ENCODE results near the gene MBNL2.

MBNL2 gene

DNA sequence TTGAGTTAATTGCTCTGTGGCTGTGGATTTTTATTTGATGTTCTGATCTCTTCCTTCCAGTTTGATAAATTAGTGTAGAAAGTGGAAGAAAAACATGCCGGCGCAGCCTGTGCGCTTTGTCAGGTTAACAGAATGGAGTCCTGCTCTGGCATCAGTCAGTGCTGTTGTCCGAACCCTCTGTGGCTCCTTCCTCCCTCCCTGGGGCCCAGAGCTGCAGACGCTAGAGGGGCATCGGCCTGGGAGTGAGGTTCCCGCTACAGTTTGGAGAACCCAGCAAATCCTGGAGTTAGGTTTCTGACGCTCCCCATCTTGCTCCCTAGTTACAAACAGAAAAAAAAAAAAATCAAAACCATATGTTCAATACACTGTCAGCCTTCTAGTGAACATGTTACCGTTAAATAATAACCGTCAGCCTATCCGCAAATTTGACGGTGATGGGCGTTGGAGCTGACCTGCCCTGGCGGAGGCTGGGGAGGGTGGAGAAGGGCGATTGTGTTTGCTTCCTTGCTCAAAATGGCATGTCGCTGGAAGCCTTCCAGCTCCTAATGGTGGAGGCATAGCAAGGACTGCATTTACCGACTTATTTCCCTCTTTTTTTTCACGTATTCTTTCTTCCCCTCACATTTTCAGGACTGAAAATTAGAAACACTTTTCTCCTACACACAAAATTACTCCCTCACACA is 13.6 kb downstream of the MBNL2 start:
- no peak for DNase-seq

DNA sequence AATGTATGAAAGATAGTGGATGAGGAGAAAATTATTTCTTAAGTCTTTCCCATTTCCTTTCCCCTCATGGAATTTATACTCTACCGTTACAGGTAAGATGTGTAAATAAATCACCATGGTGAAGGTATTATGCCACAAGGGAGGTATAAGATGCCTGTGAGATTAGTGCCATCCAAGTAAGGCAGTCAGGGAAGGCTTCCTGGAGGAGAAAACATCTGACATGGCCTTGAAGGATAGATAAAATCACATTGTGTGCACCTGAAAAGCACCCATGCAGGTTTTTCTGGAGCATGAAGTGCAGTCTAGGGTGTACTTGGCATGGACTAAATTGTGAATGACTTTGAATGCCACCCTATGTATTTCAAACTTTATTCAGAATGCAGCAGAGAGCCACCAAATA is 15.3 kb downstream of the MBNL2 start:
- no peak for DNase-seq

DNA sequence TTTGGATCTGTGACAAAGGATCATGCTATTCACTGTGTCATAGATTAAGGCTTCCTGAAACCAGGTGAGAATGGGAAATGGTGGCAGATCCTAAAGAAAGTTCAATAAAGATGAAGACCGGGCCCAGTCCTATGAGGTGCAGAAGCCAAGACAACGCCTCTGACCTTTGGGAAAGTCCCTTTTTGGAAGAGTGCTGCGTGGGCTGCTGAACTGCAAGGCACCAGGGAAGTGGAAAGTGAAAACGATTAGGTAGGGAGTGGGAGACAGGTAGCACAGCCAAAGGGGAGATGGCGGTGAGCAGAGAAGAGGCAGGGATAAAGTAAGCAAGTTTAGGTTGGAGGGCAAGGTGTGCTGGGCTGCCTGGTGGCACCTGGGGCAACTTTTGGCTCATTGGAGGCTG is 16.3 kb downstream of the MBNL2 start:
- no peak for DNase-seq

DNA sequence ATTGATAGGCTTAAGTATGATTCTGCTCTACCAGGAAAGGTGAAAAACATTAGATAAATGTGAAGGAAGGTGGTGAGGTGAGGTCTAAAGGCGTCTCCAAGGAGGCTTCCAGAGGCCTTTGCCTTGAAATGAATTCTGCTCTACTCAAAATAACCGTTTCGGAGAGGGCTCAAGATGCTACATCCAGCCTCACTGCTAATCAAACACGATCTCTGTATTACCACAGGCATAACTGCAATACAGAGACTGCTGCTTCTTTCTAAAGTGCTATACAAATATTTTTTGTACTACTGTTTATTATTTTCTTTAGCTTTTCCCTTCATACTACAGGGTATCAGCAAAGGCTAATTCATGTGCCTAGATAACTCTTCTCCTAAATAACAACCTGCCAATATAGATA is 16.8 kb downstream of the MBNL2 start:
- DNase-seq = no peak

DNA sequence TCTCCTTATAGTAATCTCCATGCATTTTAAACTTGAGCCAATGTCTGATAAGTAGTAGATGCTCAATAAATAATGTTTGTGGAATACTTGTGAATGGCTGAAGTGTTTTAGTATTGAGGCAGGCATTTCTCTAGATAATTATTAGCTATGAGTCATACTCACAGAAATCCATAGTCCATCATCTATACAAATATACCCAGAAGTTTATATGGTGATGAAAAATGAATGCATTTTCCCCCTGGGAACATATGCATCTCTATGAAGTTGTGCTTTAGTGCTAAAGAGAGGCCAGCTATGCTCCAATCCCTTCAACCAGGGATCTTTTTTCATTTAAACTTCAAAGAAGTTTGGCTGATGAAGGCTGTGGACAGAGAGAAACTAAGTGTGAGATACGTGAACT is 17.2 kb downstream of the MBNL2 start:
- no peak for DNase-seq

DNA sequence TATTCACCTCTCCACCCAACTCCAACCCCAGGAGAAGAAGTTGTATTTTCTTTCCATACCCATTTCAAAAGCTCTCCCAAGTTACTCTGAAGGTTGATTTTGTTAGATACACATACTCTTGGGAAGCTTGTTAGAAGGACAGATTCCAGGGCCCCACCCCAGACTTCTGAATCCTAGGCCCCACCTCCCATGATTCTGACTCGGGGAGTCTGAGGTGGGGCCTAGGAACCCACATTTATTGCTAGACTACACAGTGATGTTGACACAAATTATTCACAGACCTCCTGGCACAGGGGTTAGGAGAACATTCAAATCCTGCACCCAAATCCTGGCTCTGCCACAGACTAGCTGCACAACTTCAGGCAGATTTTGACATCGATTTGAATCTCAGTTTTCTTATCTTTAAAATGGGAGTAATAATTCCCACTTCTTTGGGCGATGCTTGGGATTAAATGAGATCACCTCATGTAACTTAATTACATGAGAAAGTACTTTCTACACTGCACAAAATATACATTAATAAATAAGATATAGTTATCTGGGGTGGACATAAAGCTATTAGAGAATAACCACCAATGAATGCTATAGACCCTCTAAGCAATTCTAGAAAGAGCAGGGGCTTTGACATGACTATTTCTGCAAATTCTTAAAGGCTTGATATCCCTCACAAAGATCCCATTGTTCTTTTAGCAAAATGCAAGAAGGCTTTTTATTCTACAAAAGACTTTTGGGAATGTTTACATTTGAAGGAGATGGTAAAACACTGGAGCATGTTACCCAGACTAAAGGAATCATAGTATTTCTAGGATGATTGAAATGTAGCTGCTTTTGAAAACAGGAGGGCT is 18.0 kb downstream of the MBNL2 start:
- DNase-seq = no peak

DNA sequence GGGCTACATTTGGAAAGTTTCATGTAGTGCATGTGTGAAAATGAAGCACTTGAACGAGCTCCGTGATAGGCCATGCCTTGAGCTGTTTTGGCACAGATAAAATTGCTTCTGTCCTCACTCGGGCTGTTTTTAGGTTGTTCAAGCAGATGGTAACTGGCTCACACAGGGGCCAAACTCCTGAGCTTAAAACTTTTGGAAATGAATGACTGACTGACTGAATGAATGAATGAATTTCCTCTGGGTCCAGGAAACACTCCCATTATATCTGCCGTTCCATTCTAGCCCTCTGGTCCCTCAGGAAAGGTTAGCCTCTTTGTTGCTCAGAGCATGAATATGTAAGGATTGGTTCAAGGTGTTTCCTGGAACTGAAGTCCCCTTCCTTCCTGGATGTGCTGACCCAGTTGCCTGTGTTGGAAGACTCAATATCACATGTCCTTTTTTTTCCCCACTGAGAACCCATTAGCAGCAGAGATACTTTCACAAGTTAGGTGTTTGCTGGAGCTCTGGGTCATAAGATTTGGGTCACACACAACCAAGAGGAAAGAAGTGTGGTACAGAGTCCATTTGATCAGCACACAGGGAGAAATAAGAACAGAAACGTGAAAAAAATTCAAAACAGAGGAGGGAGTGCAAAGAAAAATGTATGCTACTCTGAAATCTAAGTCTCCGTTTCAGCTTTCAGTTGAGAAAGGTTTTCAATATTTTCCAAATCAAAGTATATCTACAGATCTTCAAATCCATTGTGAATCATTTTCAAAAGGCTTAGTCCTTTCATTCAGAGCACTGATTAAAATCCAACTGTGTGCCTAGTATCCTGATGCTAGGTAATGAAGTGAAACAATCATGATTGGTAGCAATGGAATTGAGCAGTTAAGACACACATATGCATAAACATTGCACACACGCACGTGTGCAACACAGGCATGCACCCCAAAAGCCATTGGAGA is 18.9 kb downstream of the MBNL2 start:
- DNase-seq = no peak

DNA sequence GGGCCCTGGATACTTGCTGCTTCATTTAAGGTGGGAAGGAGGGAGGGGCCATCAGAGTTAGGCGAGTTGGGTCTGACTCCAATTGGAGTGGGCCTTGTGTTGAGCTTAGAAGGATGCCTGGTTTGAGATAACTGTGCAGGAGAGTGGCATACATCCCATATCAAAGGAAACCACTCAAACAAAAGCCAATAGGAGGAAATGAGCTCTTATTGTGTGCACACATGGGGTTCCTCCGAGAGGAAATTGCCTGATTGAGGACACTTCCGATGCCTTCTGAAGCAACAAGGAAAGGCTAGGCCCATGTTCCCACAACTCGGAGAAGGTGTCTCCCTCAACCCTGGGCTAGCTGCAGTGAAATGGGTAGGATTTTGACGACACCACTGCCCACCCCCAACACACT is 19.6 kb downstream of the MBNL2 start:
- no peak for DNase-seq

DNA sequence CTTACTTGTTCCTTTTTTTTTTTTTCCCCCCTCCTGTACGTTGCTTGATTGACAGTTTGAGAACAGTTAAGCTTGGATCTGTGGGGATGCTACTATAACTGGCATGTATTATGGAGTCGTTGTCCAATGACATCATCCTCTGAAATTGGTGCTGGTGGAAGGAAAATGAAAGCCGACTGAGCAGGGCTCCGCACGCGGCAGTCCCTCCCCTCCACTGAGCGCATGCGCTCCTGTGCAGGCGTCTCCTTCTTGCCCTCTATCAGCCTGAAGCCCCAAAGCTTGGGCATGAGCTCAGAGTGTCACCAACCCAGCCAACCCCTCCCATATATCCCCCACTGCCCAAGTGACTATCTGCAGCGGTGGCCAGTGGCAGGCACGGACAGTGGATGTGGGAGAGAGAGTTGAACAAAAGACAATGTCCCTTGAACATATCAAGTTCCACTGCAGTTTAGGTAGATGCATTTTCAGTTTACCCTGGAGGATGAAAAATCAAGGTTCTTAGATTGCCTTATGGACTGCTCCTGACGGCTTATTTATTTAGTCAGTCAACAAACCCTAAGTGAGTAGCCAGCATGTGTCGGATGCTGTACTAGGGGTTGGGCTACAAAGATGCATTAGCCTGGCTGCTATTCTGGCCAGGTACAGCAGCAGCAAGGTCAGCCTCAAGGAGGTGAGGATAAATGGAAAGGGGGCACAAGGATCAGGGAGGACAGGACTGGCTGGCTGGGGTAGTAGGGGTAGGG is 20.8 kb downstream of the MBNL2 start:
- no peak for DNase-seq

DNA sequence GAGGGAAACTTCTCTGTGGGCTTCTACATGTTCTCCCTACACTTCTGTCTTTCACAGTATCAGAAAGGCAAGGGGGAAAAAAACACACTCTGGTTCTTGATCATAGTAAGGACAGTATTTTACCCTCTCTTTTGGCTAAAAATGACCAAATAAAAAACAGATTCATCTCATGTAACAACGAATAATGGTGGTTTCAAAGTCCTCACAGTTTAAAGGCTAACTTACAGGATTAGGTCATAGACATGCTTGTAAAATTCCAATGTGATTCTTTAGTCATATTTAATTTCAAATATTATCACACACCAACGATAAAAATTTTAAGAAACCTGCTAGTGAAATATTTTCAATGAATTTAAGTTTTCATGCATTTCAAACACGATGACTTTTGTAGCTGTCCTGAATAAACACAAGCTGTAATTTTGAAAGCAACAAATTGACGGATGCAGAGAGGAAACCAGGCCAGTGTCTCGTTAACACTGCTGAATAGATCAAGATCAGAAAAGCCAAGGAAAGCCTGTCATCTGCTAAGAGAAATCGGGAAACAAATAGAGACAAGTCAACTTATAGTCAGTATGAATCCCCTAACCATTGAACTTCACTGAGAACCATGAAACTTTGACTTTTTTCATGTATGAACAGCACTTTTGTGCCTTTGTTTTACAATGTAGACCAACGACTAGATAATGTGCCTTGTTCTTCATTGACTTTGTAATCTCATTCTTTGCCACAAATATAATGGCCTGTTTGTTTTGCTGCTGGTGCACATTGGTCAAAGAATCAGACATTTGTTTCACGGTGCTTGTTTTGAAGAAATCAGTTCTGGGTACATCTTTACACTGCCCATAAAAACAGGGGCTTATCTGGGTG is 22.0 kb downstream of the MBNL2 start:
- no peak for DNase-seq

DNA sequence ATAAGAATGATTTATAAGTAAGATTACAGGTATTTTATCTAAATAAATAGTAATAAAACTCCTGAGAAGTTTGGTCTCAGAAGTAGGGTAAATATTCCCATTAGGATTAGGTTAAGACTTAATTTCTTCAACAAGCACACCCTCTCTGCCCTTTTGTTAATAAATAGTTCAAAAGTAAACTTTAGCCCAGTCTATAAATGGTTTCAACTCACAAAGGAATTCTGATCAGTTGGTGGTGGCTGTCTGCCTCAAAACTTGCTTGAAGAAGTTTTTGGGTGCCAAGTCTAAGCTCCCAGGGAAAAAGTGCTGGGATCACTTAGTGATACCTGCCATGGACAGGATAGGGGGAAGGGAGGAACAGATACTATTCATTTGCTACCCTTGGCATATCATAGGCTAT is 22.9 kb downstream of the MBNL2 start:
- no peak for DNase-seq

DNA sequence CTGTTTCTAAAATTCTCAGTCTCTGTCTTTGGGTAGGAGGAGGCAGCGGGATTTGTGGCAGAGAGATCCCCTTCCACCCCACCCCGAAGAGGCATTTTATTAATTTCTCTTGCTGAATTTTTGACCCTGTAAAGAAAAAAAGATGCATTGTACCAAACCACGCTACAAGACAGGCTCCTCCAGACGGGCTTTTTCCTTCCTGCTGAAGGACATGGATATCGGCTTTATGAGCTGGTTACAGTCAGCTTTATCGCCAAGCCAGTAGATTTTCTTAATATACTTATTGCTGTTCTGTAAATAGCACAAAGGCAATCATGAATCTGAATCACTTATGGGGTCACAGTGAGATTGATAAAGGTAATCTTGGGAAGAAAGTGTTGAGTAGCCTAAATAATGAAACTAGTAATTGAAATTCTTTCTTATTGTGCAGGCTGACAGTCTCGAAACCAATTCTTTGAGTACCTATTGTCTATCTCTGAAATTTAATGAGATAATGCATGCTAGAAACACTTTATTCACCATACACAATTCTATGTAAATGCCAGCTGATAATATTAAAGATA is 24.5 kb downstream of the MBNL2 start:
- DNase-seq = no peak

DNA sequence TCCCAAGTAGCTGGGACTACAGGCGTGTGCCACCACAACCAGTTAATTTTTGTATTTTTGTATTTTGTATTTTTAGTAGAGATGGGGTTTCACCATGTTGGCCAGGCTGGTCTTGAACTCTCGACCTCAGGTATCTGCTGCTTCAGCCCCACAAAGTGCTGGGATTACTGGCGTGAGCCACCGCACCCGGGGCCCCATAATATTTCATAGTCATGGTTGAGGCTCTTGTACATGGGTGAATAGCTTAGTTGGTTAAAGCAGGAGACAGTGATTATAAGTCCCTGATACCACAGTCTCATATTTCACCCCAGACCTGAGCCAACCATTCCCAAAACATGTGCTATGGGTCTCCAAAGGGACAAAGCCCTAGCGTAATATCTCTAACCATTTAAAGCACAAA is 26.1 kb downstream of the MBNL2 start:
- DNase-seq = no peak

DNA sequence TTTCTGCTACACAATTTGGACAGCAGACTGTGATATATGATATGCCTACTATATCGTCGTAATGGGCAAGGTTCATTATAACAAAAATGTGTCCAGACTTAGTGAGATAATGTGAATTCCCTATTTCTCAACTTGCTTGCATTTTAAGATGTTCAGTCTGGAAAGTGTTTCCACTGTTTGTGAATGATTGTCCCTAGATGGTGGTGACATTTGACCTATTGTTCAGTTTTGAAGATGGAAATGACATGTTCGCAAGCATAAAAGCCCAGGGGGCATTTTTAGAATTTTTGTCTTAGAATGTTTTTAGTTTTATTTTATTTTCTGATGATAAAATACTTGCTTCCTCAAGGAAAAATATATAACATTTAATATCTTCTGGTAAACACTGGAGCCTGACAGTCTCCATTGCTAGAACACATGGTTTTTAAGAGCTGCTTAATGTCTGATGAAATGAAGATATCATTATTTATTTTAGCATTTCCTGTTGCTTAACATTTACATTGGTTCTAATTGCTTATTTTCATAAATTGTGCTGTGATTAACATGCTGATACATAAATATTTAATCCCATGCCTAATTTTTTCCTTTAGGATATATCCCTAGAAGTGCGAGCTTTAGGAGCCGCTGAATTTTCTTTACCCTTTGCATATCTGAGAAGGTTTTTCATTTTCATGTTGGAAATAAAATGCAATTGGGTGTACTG is 27.1 kb downstream of the MBNL2 start:
- DNase-seq = no peak

DNA sequence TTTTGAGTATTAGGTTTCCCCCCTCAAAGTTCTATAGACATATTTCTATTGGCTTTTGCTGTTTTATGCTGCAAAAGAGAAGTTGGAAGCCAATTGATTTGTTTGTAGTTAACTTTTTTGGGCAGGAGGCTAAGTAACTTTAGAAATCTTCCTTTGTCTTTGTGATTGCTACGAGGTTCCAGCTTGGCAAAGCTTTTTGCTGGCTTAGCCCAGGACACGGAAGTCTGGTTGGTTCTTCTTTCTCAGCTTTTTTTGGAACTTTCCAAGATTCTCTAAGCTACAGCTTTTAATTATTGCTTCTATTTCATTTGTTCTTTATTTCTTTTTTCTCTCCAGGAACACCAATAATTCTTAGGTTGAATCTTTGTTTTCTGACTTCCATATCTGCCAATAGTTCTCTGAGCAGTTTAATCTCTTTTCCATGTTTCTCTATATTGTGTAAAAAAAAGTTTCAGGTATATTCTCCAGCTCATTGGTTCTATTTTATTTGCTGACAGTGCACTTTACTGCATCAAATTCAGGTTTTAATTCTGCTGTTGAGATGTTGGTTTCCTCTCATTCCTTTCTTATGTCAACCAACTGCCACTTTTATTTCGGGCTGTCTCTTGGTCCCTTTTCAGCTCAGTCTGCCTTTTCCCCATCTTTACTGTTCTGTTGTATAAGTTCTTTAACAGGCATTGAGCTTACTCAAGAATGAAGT is 27.8 kb downstream of the MBNL2 start:
- DNase-seq = no peak

DNA sequence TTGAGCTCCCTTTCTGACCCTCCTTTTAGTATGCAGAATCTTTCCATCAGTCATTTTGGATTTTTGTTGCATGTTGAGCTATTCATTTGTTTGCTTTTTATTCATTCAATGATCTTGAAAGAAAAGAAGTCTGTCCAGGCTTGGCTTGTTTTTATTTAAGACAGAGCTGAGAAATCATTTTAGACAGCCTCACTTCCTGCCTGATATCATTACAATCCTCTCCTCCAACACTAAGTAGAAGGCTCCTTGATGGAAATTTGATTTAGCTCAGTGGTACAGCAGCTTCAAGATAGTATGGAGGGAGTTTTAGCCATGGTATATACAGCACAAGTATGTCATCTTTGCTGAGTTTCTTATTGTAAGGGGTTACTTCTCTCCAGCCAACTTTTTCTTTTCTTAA is 28.4 kb downstream of the MBNL2 start:
- DNase-seq = no peak

DNA sequence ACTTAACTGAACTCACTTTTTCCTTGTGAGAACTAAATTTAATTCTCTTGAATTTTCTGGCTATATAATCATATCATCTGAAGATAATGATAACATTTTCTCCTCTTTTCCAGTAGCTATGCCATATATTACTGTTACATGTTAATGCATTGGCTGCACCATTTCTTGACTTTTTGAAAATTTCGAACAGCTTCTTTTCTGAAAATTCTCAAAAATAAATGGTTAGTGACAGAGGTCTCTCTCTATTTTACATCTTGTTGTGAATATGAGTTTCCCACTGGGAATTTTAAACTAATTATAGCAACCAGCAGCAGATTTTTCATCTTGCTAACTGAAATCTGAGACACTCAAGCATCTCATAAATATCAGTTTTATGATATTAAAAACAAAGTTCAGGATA is 30.6 kb downstream of the MBNL2 start:
- DNase-seq = no peak

DNA sequence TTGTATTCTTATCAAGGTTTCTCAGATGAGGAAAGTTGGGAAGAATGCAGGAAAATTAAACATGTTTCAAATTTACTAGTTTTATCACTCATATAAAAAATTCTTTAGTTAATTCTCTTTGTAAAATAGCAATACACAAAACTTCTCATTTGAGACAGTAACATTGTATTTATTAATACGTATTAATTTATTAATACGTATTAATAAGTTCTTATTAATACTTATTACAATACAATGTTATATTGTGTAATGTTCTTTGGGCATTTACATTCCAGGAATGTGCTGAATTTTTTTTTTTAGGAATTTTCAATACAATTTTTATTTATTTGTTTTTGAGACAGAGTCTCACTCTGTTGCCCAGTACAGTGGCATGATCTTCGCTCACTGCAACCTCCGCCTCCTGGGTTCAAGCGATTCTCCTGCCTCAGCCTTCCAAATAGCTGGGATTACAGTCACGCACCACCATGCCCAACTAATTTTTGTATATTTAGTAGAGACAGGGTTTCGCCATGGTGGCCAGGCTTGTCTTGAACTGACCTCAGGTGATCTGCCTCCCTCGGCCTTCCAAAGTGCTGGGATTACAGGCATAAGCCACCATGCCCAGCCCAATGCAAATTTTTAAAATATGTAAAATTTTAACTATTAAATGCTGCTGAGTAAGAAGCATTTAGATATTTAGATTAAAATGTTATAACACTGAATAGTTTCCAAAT is 31.6 kb downstream of the MBNL2 start:
- no peak for DNase-seq

DNA sequence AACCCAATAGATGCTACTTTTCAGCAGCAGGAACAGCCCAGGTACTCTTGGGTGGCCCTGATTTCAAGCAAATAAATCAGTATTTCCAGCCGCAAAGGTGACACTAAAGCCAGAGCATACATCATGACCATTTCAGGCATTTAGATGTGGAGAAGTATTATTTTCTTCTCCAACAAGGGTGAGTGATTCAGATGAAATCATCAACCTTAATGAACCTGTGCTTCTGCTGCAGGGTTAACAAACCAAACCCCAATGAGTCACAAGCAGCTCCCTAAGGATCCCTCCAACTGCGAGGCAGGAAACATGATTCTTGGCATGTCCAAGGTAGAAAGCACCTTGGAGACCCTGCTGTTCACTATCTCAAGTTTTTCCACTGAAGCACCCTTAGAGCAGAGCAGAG is 32.7 kb downstream of the MBNL2 start:
- DNase-seq = no peak

Measured in activated CD4-positive, alpha-beta T cell treated with anti-CD3 and anti-CD28 coated beads, Interleukin-2, amount 50 U/mL, for 1 hour (primary cell).